GM21381 (cell line): ENCODE results near the gene RBM34.

ENCODE experiments used
- ATAC-seq: cut with Tn5 transposase; IDR thresholded peaks from one replicate; pipeline ENCODE4 v1.9.1; 2021; ENCODE audit warnings: mild to moderate bottlenecking, moderate library complexity; ENCODE audit not compliant: unreplicated experiment

Gene RBM34

GRCh38 chr1:235156740-235157139, 4.3 kb downstream of the RBM34 start:
- ATAC-seq = no peak

DNA sequence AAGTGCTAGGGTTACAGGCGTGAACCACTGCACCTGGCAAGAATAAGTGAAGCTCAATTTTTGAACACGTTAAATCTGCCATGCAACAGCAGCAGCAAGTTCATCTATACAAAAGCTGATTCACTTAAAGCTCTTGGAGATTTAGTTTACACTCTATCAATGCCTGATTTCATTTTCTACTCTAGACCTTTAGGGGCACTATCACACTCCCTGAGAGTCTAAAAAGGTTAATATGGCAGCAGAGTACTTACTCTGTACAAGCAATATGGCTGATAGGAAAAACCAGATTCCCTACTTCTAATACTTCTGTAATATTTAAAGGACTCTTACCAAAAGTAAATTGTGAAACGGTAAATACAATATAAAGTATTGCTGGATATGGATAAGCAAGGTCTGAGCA, 4.8 kb downstream of the RBM34 start:
- ATAC-seq = no peak

DNA sequence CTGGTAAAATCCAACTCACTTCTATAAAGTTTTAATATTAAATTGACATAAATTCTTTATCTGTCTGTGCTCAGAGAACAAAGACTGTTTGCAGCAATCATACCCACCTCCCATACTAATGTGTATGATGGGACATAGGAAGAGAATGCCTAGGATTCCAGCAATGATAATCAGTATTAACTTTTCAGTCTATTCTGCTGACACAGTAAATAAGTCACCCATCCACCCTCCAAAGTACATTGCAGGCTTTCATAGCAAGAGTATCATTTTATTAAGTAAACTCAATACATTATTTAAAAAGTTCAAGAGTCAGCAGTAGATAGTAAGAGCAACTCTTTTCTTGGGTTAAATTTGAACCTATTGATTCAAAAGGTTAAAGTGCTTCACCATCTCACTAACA, 8.8 kb downstream of the RBM34 start:
- no peak for ATAC-seq

DNA sequence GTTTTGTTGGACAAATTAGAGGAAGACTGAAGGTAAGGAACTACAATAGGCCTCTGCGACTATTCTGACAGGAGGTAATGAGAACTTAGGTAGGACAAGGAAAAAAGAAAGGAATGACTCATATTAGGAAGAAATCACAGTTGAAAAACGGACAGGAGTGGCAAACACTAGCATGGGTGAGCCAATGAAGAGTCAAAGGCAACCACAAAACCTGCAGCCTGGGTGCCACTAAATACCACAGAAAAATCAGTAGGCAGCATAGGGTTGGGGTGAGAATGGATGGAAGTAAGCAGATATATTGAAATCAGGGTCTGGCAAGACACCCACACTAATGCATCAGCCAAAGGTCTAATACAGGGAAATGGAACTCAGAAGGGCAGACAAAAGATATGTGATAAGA, 10.0 kb downstream of the RBM34 start:
- no peak for ATAC-seq

GRCh38 chr1:235149824-235150223, 11.2 kb downstream of the RBM34 start:
- ATAC-seq = no peak

DNA sequence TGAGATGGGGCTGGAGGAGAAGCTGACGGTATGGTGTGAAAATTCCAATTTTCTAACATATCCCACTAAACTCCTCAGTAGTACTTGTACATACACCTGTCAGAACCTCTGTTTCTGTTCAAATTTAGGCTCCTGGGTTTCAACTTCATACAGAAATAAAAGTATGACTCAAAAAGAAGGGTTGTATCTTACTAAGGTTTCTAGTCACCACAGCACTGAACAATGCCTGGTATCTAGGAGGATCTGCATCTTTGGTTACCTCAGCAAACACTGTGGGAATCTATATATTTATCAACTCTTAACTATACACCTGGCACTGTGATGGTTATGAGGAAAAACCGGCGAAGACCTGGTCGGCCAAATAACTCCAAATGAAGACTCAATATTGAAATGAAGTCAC, 13.8 kb downstream of the RBM34 start:
- no peak for ATAC-seq

- ATAC-seq = no peak
Measured at GRCh38 chr1:235145639-235146038, 15.4 kb downstream of the RBM34 start.

- no peak for ATAC-seq
Measured at GRCh38 chr1:235142991-235143390, 18.1 kb downstream of the RBM34 start.

DNA sequence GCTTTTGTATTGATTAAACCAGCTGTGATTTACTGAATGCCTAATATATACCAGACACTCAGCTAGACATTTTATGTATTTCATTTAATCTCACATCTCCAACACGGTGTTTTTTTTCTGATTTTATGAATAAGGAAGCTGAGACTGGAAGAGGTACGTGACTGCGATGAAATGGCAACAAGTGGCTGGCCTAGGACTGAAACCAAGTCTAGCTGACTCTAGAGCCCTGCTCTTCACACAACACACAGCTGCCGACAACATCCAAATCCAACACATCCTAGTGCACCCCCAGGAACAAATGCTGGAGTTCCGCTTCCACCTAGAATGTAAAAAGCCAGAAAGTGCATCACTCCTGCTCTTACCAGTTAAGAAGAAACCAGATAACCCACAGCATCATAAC, 21.7 kb downstream of the RBM34 start:
- ATAC-seq = no peak

DNA sequence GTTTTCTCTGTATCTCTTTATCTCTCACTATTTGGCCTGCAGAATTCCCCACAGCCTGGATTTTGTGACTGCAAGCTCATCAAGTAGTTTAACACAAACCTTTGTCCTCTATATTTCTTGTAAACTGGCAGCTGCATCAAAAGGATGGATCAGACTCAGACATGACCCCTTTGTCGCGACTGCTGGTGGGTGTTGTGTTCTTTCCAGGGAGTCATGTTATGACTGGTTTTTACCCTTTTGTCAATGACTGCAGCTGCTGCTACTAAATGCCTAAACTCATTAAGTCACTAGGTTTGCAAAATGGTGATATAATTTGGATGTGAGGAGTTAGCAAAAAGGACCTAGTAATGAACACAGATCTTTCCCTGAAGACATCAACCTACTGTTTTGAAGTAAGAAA, 22.2 kb downstream of the RBM34 start:
- ATAC-seq = no peak

- ATAC-seq = no peak
Measured at GRCh38 chr1:235136111-235136510, 24.9 kb downstream of the RBM34 start.

- ATAC-seq = no peak
Measured at GRCh38 chr1:235134171-235134570, 26.9 kb downstream of the RBM34 start.

DNA sequence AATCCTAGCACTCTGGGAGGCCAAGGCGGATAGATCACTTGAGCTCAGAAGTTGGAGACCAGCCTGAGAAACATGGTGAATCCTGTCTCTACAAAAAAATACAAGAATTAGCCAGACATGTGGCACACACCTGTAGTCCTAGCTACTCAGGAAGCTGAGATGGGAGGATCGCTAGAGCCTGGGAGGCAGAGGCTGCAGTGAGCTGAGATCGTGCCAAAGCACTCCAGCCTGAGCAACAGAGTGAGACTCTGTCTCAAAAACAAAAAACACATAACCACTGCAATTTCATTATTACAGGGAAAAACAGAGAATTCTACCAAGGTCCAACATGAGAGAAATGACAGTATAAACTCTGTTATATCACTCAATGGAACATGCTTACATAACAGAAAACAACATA, 28.0 kb downstream of the RBM34 start:
- ATAC-seq = no peak

- no peak for ATAC-seq
Measured at GRCh38 chr1:235131961-235132360, 29.1 kb downstream of the RBM34 start.

GRCh38 chr1:235130766-235131270, 30.2 kb downstream of the RBM34 start:
- no peak for ATAC-seq

DNA sequence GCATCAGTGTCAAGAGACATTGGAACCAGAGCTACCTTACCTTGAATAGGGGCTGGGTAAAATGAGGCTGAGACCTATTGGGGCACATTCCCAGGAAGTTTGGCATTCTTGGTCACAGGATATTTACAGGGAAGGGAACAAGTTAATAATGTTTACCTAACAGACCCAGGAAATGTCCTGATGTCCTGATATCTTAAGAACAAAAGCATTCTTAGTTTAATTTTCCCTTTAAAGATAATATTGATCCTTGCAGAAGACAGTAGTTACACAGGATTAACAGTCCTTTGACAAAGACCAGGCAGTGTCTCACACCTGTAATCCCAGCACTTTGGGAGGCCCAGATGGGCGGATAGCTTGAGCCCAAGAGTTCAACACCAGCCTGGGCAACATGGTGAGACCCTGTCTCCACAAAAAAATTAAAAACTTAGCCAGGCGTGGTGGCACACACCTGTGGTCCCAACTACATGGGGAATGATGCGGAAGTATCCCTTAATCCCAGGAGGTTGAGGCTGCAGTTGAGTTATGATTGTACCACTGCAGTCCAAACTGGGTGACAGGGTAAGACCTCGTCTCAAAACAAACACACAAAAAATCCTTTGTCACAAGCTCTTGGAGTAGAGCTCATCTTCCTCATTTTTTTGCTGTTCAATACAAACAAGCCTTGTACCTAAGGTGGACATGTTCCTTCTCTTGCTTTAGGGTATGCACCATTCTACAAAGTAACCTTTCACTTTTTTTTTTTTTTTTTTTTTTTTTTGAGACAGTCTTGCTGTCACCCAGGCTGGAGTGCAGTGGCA, 31.1 kb downstream of the RBM34 start:
- no peak for ATAC-seq

- peak; percentile 93 for ATAC-seq
Measured at GRCh38 chr1:235128456-235129328, 32.4 kb downstream of the RBM34 start, which contains the start of gene TOMM20. Gene TOMM20, minus strand, starts transcription at chr1:235128837. Its CDS starts 122 bp downstream, at chr1:235128715.

GRCh38 chr1:235127732-235128455, 33.2 kb downstream of the RBM34 start:
- ATAC-seq = no peak

GRCh38 chr1:235127203-235127602, 33.8 kb downstream of the RBM34 start:
- no peak for ATAC-seq

GRCh38 chr1:235124665-235125064, 36.4 kb downstream of the RBM34 start:
- no peak for ATAC-seq

DNA sequence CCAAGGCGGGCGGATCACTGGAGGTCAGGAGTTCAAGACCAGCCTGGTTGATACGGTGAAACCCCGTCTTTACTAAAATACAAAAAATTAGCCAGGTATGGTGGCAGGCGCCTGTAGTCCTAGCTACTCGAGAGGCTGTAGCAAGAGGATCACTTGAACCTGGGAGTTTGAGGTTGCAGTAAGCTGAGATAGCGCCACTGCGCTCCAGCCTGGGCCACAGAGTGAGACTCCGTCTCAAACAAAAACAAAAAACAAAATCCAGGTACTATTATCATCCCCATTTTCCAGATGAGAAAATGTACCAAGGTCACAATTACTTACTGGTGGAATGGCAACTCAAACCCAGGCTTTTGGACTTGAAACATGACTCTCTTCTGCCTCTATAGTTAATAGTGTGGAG, 36.9 kb downstream of the RBM34 start:
- ATAC-seq = no peak
